Prostate gland (tissue), 2 donors: ENCODE measurements around the gene TGIF2LX.
"Not testable (repeated sequence)": the region's sequence is repeated elsewhere in the genome, so short reads cannot be mapped to it uniquely, and the experiment has no call there.

ENCODE experiments used
- POLR2A ChIP-seq: fragments of 450-650 bp; IDR thresholded peaks from one replicate; pipeline ENCODE4 v1.6.1; 2016; ENCODE audit warnings: antibody characterized with exemption, mild to moderate bottlenecking
- TF ChIP-seq, protein P1 (sequence below), 4 experiments: fragments of 200-600 bp in 2 of 4; fragments of 450-650 bp in 2 of 4; sonication (generic) in 2 of 4; IDR thresholded peaks; 1 replicate in 3 of 4; 2 replicates in 1 of 4; pipeline ENCODE4 v1.5.1; 2016 to 2019; ENCODE audit warnings: antibody characterized with exemption in 4 of 4, mild to moderate bottlenecking in 2 of 4, moderate library complexity in 2 of 4

GRCh38 chrX:89921665-89922064 lies at the start of gene TGIF2LX:
- TF ChIP-seq, protein P1, sequence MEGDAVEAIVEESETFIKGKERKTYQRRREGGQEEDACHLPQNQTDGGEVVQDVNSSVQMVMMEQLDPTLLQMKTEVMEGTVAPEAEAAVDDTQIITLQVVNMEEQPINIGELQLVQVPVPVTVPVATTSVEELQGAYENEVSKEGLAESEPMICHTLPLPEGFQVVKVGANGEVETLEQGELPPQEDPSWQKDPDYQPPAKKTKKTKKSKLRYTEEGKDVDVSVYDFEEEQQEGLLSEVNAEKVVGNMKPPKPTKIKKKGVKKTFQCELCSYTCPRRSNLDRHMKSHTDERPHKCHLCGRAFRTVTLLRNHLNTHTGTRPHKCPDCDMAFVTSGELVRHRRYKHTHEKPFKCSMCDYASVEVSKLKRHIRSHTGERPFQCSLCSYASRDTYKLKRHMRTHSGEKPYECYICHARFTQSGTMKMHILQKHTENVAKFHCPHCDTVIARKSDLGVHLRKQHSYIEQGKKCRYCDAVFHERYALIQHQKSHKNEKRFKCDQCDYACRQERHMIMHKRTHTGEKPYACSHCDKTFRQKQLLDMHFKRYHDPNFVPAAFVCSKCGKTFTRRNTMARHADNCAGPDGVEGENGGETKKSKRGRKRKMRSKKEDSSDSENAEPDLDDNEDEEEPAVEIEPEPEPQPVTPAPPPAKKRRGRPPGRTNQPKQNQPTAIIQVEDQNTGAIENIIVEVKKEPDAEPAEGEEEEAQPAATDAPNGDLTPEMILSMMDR (IDR thresholded peaks at IDR 0.05) = not testable (repeated sequence)
- TF ChIP-seq POLR2A = not testable (repeated sequence)
